Endothelial cell of umbilical vein (primary cell): ENCODE data around the gene TOGARAM2. TPM values are rescaled to one million over a fixed set of nuclear protein-coding genes. Genes with fewer than 3 reads are reported as not detected.

Experiments
- BruUV-seq: library from RNA; stranded (reverse); fragments of 400-500 nt; replicated peaks from 2 replicates; lab custom pipeline; 2021; lab: Mats Ljungman, UMichigan
- CTCF ChIA-PET: fragments of 300-600, 350-600 bp; sonication (Branson Sonifier 250); formaldehyde crosslinking; loops from one replicate; lab custom pipeline; 2021; ENCODE audit warnings: antibody characterized with exemption, inconsistent platforms; lab: Charles Lee
- POLR2A ChIA-PET: fragments of 300-600, 350-600 bp; sonication (Branson Sonifier 250); formaldehyde crosslinking; loops from one replicate; lab custom pipeline; 2021; ENCODE audit warnings: antibody characterized with exemption, inconsistent platforms; lab: Charles Lee
- DNase-seq: peaks from one replicate; pipeline ENCODE4 v3.0.0-alpha.2; 2011; ENCODE audit warnings: low read depth, low spot score
- FAIRE-seq: peaks from 2 replicates; lab custom pipeline; 2011; peaks lifted over from hg19 to GRCh38; lab: Jason Lieb, UNC
- H2AFZ ChIP-seq: 2 replicates; pipeline ENCODE4 v1.6.0; 2012; ENCODE audit warnings: low read depth, low read length, control low read depth, inconsistent platforms
- H3K27ac ChIP-seq: 2 replicates; pipeline ENCODE4 v1.5.1; 2011; ENCODE audit warnings: low read depth, mild to moderate bottlenecking, control low read depth, low read length, moderate library complexity; ENCODE audit not compliant: insufficient read depth
- H3K27me3 ChIP-seq, 2 experiments: 2 replicates each; pipeline versions ENCODE4 v1.6.0 to v1.6.1; 2011; ENCODE audit warnings: low read length in 2 of 2, mixed read lengths in 1 of 2; ENCODE audit not compliant: control insufficient read depth in 2 of 2, insufficient read depth in 2 of 2
- H3K36me3 ChIP-seq, 2 experiments: 2 replicates in 1 of 2; 3 replicates in 1 of 2; pipeline ENCODE4 v1.5.1; 2011; ENCODE audit warnings: low read length in 2 of 2, mild to moderate bottlenecking in 1 of 2, moderate library complexity in 1 of 2; ENCODE audit not compliant: control insufficient read depth in 2 of 2, insufficient read depth in 2 of 2; ENCODE audit errors: extremely low read depth in 1 of 2
- H3K4me1 ChIP-seq: 3 replicates; pipeline ENCODE4 v1.5.1; 2011; ENCODE audit warnings: mild to moderate bottlenecking, low read length; ENCODE audit not compliant: control insufficient read depth, insufficient read depth; ENCODE audit errors: extremely low read depth
- H3K4me2 ChIP-seq: 2 replicates; pipeline ENCODE4 v1.6.1; 2011; ENCODE audit warnings: low read length, control low read depth, mixed read lengths; ENCODE audit not compliant: insufficient read depth
- H3K4me3 ChIP-seq, 3 experiments: fragments of 200-600 bp in 1 of 3; sonication (generic), shearing (Covaris generic) in 1 of 3; replicated peaks in 1 of 3; 2 replicates each; pipeline ENCODE4 v1.5.1; 2011 to 2016; ENCODE audit warnings: control low read depth in 3 of 3, low read length in 3 of 3, mild to moderate bottlenecking in 2 of 3, inconsistent platforms in 1 of 3, low read depth in 1 of 3, moderate library complexity in 1 of 3; ENCODE audit not compliant: insufficient read depth in 1 of 3
- H3K79me2 ChIP-seq: 2 replicates; pipeline ENCODE4 v1.6.0; 2012; ENCODE audit warnings: low read length, inconsistent platforms; ENCODE audit not compliant: control insufficient read depth, insufficient read depth
- H3K9ac ChIP-seq: replicated peaks from 2 replicates; pipeline ENCODE3; 2011; ENCODE audit warnings: low read length, control low read depth; ENCODE audit not compliant: insufficient read depth; ENCODE audit errors: extremely low read depth
- H3K9me1 ChIP-seq: replicated peaks from 3 replicates; pipeline ENCODE4 v1.6.0; 2011; ENCODE audit warnings: mild to moderate bottlenecking, low read length; ENCODE audit not compliant: control insufficient read depth, insufficient read depth; ENCODE audit errors: extremely low read depth
- H3K9me3 ChIP-seq: replicated peaks from 2 replicates; pipeline ENCODE4 v1.5.1; 2012; ENCODE audit warnings: low read length, inconsistent platforms; ENCODE audit not compliant: control insufficient read depth, insufficient read depth
- H4K20me1 ChIP-seq: replicated peaks from 2 replicates; pipeline ENCODE3; 2011; ENCODE audit warnings: mild to moderate bottlenecking, low read length; ENCODE audit not compliant: control insufficient read depth, insufficient read depth; ENCODE audit errors: extremely low read depth
- EZH2 ChIP-seq: IDR thresholded peaks from 2 replicates; pipeline ENCODE4 v1.6.1; 2012; ENCODE audit warnings: borderline replicate concordance, low read depth, mild to moderate bottlenecking, moderate library complexity, low read length, inconsistent platforms; ENCODE audit not compliant: severe bottlenecking
- FOS ChIP-seq: IDR thresholded peaks from 2 replicates; pipeline ENCODE4 v1.6.1; 2011; ENCODE audit warnings: mild to moderate bottlenecking, low read length, moderate library complexity, borderline replicate concordance; ENCODE audit not compliant: insufficient read depth
- GATA2 ChIP-seq: IDR thresholded peaks from 2 replicates; pipeline ENCODE4 v1.7.0; 2011; ENCODE audit warnings: low read depth, mild to moderate bottlenecking, moderate library complexity, mixed read lengths, low read length; ENCODE audit not compliant: insufficient read length, insufficient read depth
- JUN ChIP-seq: IDR thresholded peaks from 2 replicates; pipeline ENCODE4 v1.6.1; 2011; ENCODE audit warnings: borderline replicate concordance, low read depth; ENCODE audit not compliant: insufficient read length, insufficient read depth
- MAX ChIP-seq: IDR thresholded peaks from 2 replicates; pipeline ENCODE4 v1.6.1; 2011; ENCODE audit not compliant: insufficient read depth, insufficient read length
- MYC ChIP-seq: IDR thresholded peaks from one replicate; pipeline ENCODE4 v1.6.1; 2011; ENCODE audit warnings: mild to moderate bottlenecking, low read depth, low read length
- POLR2A ChIP-seq: IDR thresholded peaks from 2 replicates; pipeline ENCODE4 v1.6.1; 2012; ENCODE audit warnings: low read depth, mild to moderate bottlenecking, control low read depth, low read length
- POLR2AphosphoS5 ChIP-seq: IDR thresholded peaks from 2 replicates; pipeline ENCODE4 v1.6.1; 2012; ENCODE audit warnings: low read depth, mild to moderate bottlenecking, control low read depth, low read length, moderate library complexity; ENCODE audit not compliant: insufficient read depth
- dilution Hi-C: fragments of 300-500 bp; cut with MboI; formaldehyde crosslinking; loops from one replicate; pipeline ENCODE4 v1.15.0; 2019; ENCODE audit warnings: low sequenced_read_pairs; ENCODE audit not compliant: extremely low pct_ligation_motif_present
- intact Hi-C: fragments of 100-400 bp; cut with micrococcal nuclease; formaldehyde crosslinking; loops from one replicate; pipeline ENCODE4 v1.10.0; 2022
- polyA plus RNA-seq, 4 experiments: library from polyadenylated mRNA; depleted of rRNA in 3 of 4; stranded (reverse) in 3 of 4; unstranded in 1 of 4; fragments of >200 nt; gene quantifications; 2 replicates each; pipeline versions ENCODE4 v1.2.1 to v1.2.3, GENCODE V29; 2011 to 2012; ENCODE audit warnings: missing spikeins in 1 of 4
- total RNA-seq: library from RNA; stranded (reverse); gene quantifications from 2 replicates; pipeline ENCODE4 v1.2.3, GENCODE V29; 2021
- TF ChIP-seq, protein P1 (sequence below), 2 donors: IDR thresholded peaks; 1 replicate in 1 of 2; 2 replicates in 1 of 2; pipeline ENCODE4 v1.5.1; 2011; ENCODE audit warnings: low read length in 2 of 2, mild to moderate bottlenecking in 2 of 2, moderate library complexity in 2 of 2, control low read depth in 1 of 2, inconsistent platforms in 1 of 2, low read depth in 1 of 2; ENCODE audit not compliant: insufficient read depth in 1 of 2; ENCODE audit errors: extremely low read depth in 1 of 2

The TOGARAM2 gene
- total and polyA plus RNA-seq, 2 donors (not counting 3 experiments of a cell fraction or from before 2014, with no cell fraction given), result not detected

DNA sequence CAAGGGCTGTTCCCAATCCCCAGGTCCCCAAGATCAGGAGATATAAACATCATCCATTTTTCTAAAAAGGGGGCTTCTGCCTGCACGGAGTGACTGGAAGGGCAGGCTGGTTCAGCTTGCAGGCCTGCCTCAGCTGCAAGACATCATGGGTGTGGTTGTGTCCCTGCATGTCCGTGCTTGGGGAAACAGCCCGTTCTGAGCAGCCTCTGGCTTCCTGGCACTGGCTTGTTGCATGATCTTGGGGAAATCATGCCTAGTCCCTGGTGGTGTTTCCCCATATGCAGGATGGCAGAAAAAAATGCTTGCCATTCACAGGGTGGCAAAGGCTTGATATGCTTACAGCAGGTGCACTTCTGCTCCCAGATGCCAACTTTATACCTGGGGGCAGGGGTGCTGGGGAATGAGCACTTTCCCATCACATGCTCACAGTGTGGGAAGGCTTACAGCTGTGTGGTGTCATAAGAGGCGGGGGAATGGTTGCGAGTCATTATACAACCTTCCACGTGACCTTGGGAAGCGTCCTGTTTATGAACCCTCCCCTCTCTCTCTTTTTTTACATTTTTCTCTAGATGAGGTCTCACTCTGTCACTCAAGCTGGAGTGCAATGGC, 86.0 kb downstream of the TOGARAM2 start:
- ChIA-PET CTCF (no interaction called here), POLR2A (no interaction called here)
- no peak overlapping the region for H3K4me2 ChIP-seq
- no peaks in the 10 kb centered on the region for H4K20me1 ChIP-seq
- H3K4me1 ChIP-seq, result no peaks in the 10 kb centered on the region
- no peaks in the 10 kb centered on the region for H3K9me1 ChIP-seq
- no peak overlapping the region for H3K27ac ChIP-seq
- H3K4me3 ChIP-seq, result no peak overlapping the region
- H3K9me3 ChIP-seq, result no peaks in the 10 kb centered on the region
- no peak overlapping the region for H3K9ac ChIP-seq
- H3K79me2 ChIP-seq, result no peaks in the 10 kb centered on the region
- dilution Hi-C loops, result no loop called here
- no peaks in the 10 kb centered on the region for H3K27me3 ChIP-seq
- intact Hi-C loops, result no loop called here
- TF ChIP-seq FOS, result no peak
- TF ChIP-seq, protein P1, sequence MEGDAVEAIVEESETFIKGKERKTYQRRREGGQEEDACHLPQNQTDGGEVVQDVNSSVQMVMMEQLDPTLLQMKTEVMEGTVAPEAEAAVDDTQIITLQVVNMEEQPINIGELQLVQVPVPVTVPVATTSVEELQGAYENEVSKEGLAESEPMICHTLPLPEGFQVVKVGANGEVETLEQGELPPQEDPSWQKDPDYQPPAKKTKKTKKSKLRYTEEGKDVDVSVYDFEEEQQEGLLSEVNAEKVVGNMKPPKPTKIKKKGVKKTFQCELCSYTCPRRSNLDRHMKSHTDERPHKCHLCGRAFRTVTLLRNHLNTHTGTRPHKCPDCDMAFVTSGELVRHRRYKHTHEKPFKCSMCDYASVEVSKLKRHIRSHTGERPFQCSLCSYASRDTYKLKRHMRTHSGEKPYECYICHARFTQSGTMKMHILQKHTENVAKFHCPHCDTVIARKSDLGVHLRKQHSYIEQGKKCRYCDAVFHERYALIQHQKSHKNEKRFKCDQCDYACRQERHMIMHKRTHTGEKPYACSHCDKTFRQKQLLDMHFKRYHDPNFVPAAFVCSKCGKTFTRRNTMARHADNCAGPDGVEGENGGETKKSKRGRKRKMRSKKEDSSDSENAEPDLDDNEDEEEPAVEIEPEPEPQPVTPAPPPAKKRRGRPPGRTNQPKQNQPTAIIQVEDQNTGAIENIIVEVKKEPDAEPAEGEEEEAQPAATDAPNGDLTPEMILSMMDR (IDR thresholded peaks at IDR 0.05; ENCODE audit: extremely low read depth in 1 of 2, insufficient read depth in 1 of 2, low read depth in 1 of 2, low read length in 2 of 2), result no peak
- no peak for TF ChIP-seq POLR2AphosphoS5
- TF ChIP-seq JUN, result no peak
- no peak for TF ChIP-seq EZH2
- TF ChIP-seq MYC, result no peak
- no peak for TF ChIP-seq GATA2
- no peak for TF ChIP-seq POLR2A
- TF ChIP-seq MAX, result no peak
- no peak overlapping the region for H2AFZ ChIP-seq
- DNase-seq (no peak), FAIRE-seq (no peak)
- no TSS peak for BruUV-seq
- no peaks in the 10 kb centered on the region for H3K36me3 ChIP-seq
